Adrenal gland (tissue), 5 donors: Measurements from ENCODE around the gene MFAP5.

Experiments used
- POLR2A ChIP-seq, 2 donors: fragments of 450-650 bp; IDR thresholded peaks; one replicate each; pipeline ENCODE4 v1.6.1; 2017; ENCODE audit warnings: antibody characterized with exemption in 2 of 2, mild to moderate bottlenecking in 2 of 2, moderate library complexity in 1 of 2
- TF ChIP-seq, protein P1 (sequence below), 6 experiments: fragments of 450-650 bp in 4 of 6; fragments of 200-600 bp in 2 of 6; sonication (generic) in 1 of 6; IDR thresholded peaks; 1 replicate in 5 of 6; 2 replicates in 1 of 6; pipeline versions ENCODE4 v1.5.1 to v1.8.0; 2016 to 2021; ENCODE audit warnings: antibody characterized with exemption in 6 of 6, mild to moderate bottlenecking in 2 of 6, moderate library complexity in 1 of 6
- donor health status: DM: no; HTN: no; CAD: no.

DNA sequence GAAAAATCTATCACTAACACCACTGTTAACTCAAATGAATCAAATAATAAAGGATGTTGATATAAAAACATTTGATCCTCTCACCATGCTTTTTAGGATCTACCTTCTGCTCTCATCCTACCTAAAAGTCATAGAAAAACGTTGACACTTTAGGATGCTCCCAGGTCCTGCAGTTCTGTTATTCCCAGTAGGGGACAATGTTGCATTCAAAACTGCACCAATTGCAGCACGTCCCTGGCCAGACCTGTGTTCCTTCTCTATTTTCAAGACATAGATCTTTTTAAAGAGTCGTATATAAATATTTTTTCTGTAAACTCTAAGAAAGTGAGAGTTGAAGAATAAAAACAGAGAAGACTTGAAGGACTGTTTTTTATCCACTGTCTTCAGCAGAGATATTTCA lies 58.8 kb downstream of the MFAP5 start:
- no peak for TF ChIP-seq POLR2A (IDR thresholded peaks at IDR 0.05)
- TF ChIP-seq, protein P1, sequence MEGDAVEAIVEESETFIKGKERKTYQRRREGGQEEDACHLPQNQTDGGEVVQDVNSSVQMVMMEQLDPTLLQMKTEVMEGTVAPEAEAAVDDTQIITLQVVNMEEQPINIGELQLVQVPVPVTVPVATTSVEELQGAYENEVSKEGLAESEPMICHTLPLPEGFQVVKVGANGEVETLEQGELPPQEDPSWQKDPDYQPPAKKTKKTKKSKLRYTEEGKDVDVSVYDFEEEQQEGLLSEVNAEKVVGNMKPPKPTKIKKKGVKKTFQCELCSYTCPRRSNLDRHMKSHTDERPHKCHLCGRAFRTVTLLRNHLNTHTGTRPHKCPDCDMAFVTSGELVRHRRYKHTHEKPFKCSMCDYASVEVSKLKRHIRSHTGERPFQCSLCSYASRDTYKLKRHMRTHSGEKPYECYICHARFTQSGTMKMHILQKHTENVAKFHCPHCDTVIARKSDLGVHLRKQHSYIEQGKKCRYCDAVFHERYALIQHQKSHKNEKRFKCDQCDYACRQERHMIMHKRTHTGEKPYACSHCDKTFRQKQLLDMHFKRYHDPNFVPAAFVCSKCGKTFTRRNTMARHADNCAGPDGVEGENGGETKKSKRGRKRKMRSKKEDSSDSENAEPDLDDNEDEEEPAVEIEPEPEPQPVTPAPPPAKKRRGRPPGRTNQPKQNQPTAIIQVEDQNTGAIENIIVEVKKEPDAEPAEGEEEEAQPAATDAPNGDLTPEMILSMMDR (IDR thresholded peaks at IDR 0.05), result no peak
